ENCODE results near the gene ELAVL2.

Gene ELAVL2

DNA sequence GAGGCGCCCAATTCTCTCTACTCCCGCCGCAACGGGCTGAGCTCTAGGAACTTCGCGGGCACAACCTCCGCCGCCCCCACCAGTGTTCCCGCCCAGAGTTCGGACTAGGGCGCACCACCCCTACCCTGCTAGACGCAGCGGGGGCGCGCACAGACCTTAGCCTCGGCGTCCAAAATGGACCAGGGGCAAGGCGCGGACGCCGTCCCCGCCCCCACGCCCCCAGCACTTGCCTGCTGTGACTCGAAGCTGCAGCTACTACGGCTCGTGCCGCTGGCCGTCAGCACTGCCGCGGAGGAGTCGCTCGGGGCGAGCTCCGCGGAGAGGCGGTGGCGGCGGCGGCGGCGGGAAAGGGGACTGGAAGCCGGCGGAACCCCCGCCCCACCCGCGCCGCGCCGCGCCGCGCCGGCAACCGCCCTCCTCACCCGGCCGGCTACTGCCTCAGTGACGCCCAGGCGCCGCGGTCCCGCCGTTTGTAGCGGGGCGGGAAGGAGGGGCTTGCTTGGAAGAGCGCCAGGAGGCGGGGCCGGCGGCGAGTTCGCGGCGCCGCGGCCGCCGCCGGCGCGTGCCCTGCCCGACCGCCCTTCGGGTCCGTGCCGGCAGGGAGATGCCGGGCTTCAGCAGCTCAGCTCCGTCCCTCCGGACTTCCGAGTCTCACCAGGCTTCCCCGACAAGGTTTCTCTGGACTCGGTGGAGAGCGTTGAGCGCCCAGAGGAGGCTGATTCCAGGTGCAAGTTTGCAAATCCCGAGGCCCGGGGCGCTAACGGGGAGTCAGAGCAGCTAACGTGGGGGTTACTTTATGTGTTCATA is 4.5 kb downstream of the ELAVL2 start:
- peak in 1 of 5 experiments; percentile 3 for DNase-seq

DNA sequence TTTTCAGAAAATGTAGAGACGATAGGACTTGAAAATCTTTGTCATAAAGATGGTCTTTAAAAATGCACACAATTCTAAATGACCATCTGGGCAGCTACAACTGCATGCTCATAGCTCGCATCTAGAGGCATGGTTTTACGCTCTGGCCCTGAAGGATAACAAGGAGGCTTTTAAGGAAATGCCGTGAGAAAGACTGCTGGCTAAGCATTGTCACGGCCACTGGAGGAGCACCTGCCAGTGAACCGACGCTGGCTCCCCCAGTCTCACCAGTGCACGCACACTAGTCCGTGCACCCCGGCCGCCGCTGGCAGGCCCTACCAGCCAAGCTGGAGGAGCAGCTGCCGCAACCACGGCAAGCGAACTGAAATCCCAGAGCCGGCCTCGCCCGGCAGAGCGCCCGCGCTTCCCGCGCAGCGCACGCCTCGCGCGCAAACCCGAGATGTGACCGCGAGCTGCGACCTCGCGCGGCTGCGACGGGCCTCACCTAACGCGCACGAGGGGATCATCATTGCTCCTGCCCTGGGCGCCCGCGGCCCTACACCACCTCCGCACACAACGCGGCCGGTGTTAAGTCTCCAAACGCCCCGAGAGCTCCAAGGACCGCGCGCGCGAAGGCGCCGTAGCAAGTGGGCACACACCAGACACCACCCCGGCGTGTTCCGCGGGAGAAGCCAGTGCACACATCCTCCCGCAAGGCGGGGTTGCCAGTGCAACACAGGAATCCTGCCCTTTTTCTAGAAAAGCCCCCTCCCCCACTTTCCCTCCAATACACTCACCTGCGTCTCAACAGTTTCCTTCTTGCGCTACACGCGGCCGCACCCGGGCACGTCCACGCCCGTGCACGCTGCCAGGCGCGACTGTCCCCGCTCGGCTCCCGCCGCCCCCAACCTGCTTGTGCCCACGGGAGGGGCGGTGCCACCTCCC is 5.3 kb downstream of the ELAVL2 start:
- DNase-seq, result peak in 1 of 5 experiments; percentile 9

- DNase-seq, result no peak
Measured at GRCh38 chr9:23819403-23819802, 6.6 kb downstream of the ELAVL2 start.

GRCh38 chr9:23814243-23814642 is 11.8 kb downstream of the ELAVL2 start:
- no peak for DNase-seq

GRCh38 chr9:23812673-23813072 is 13.4 kb downstream of the ELAVL2 start:
- DNase-seq, result no peak

- DNase-seq, result no peak
Measured at GRCh38 chr9:23811633-23812032, 14.4 kb downstream of the ELAVL2 start.

DNA sequence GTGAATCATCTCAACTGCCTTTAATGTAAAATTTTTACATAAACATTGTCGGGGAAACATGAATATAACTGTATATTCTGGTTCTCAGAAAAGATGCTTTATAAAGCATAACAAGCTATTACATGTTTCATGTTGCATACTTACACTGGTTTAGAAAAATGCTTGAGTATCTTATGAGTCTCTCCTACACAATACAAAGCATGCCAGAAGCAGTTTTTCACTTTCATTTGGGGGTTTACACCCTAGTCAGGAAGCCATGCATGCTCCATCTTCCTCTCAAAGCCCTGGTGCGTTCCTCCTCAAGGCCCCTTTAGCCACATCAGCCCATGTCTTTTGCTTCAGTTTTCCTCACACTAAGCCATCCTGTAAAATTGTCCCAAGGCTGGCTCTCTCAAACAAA is 22.8 kb downstream of the ELAVL2 start:
- no peak for DNase-seq

DNA sequence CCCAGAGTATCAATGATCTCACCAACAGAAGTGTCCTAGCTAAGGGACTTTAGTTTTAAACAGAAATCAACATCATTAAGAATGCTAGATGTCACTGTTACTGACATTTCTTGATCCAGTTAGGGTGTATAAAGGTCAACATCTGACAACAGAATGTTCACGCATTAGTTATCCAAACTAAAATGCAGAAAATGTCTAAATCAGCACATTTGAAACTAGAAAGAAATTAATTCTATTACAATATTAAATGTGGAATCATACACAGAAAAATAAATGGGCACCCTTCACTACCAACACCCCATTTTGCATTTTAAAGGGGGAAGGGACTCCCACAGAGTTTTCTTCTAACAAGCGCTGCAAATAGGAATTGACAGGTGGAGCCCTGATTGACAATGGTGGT is 24.5 kb downstream of the ELAVL2 start:
- no peak for DNase-seq

DNA sequence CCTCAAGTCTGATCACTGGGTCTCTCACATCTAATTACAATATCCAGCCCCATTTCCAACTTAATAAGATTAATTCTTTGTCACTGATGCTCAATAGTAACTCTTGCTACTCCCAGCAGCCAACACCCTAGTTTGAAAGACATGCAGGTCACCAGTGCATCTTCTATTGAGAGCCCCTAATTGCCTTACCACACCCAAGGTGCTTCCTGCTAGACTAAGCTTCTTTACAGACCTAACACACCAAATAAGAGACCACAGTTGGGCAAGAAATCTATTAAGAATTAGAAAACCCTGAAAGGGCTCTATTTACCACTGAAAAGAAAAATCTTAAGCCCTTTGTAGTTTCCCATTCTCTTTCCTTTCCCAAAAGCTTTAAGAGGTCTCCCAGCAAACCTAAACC is 26.5 kb downstream of the ELAVL2 start:
- DNase-seq, result no peak

GRCh38 chr9:23798325-23798724 is 27.7 kb downstream of the ELAVL2 start:
- no peak for DNase-seq

- no peak for DNase-seq
Measured at GRCh38 chr9:23796209-23796608, 29.8 kb downstream of the ELAVL2 start.

GRCh38 chr9:23790351-23791260 is 35.4 kb downstream of the ELAVL2 start:
- DNase-seq, result no peak

- no peak for DNase-seq
Measured at GRCh38 chr9:23789529-23790254, 36.3 kb downstream of the ELAVL2 start.

DNA sequence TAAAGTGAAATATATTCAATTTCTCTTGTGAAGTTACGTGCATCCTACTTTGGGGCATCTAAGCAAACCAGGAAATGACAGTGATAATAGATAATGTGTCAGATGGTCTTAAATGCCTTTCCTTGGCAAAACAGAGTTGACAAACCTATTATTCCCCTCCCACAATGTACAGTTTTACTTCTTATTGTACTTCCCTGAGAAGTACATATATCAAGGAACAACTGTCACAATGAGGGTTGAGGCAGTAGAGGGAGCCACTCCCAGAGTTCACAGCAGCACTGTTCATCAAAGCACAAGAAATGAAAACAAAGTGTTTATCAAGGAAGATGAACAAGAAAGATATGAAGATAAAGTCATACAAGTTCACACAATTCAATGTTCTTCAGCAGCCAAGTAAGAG is 41.1 kb downstream of the ELAVL2 start:
- no peak for DNase-seq

DNA sequence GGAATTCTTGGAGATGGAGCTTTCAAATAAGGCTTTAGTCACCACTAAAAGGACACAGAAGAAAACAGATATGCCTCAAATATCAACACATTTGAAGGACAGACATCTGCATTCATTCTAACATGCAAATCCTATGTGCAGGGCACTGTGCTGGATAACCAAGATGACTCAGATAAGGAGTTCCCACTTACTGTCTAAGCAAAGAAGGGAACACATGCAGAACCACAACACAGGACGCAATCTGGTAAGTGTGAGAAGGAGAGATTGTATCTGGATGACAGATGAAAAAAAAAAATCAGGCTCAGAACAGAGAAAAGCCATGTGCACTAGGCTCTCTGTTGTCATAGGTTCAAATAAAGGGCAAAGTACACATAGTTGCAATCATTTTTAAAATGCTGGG is 42.5 kb downstream of the ELAVL2 start:
- no peak for DNase-seq

DNA sequence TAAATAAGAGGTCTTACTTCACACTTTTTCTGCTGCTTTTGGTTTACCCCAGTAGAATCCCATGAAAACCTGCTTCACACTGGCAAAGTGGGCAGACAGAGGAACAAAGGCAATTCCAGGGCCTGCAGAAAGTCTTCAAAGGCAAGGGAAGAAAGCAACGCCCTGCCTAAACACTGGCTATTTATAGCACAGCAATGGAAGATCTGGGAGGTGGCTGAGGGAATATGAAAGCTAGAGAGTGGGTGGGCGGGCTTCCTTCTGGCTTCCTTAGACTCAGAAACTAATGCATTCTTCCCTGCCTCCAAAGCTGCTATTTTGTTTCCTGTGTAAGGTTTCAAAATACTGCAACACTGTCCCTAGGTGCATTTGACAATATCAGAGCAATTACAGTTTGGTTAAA is 46.8 kb downstream of the ELAVL2 start:
- no peak for DNase-seq

DNA sequence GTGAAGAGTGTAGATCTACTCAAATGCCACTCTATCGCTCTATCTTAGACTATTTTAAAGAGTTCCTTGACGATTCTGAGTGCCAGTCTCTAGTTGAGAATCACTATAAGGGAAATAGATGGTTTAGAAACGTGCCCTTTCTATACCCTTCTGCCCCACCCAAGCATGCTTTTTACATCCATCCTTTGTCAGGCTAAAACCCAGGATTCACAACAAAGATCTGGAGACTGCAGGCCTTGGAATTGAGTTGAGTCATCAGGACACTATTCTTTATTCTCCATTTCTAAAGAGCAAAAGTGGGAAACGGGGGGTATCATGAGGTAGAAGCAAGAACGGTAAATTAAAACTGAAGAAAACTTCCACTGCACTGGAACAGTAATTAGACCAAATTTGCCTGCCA is 48.7 kb downstream of the ELAVL2 start:
- no peak for DNase-seq

GRCh38 chr9:23775549-23775948 is 50.5 kb downstream of the ELAVL2 start:
- DNase-seq, result no peak

DNA sequence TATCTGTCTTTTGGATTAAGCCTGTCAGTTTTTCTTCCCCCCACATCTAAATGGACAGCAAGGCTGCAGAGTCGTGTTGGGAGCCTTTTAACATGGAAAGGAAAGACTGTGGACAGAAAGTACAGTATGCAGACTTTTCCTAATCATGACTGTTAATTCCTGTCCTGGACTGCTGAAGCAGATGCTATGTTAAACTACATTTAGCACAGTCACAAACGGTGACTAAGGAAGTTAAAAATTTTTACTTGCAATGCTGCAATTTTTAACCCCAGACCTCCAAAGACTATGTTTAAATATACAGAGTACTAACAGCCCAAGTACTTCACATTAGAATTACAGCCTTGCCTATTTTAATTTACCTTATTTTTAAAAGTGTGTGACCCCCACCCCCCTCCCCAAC is 51.8 kb downstream of the ELAVL2 start:
- DNase-seq, result no peak

- DNase-seq, result no peak
Measured at GRCh38 chr9:23772385-23772783, 53.7 kb downstream of the ELAVL2 start.

- no peak for DNase-seq
Measured at GRCh38 chr9:23771746-23772384, 54.2 kb downstream of the ELAVL2 start.

Data from T-helper 2 cell (primary cell).